Measurements from ENCODE around the gene TMC8.

TMC8 gene

DNA sequence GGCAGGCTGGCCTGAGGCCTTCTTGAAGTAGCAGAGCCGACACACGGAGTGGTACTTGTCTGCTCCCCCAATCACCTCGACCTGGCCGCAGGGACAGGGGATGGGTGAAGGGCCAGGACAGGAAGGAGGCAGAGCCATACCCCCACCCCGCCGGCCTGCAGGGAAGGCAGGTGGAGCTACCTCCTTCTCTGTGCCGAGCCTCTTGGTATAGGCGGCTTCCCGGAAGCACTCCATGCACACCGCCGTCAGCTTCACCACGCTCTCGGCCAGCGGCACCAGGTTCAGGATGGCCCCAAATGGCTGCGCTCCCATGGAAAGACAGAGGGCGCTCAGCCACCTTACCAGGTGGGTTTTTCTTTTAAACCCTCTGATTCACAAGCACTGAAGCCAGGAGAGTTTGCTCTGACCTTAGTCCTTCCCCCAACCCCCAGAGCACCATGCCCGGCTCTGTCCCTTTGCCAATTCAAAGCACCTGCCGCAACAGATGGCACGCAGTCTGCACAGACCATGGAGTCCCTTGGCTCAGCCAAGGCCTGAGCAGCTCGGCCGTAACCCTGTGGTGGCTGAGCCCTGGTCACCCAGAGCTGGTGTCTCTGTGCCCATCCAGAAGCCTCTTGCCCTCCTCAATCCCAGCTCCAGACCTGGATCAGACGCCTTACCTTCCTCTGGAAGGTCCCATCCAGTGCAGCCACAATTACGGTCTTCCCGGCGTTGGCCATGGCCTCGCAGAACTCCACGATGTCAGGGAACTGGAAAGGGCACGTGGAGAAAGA lies 44.5 kb downstream of the TMC8 start:
- DNase-seq (no peak), ATAC-seq (ENCODE audit: insufficient read depth, low read depth) (no peak)
- Histone ChIP-seq H2AFZ (ENCODE audit: low read depth, low read length) (no peak overlapping the region), H3K27ac (ENCODE audit: low read length) (no peak overlapping the region), H3K4me1 (ENCODE audit: insufficient read depth, low read length) (peaks cover 16% of the 10 kb centered on the region), H3K4me3 (ENCODE audit: low read depth in 1 of 2, low read length in 2 of 2) (no peak overlapping the region), H3K27me3 (ENCODE audit: insufficient read depth, low read length, poor library complexity) (no peaks in the 10 kb centered on the region), H3K79me2 (ENCODE audit: insufficient read depth, low read length) (0 out of 2 replicates have a peak, but pooled peaks cover 2% of the 10 kb centered on the region), H3K36me3 (ENCODE audit: insufficient read depth, low read length) (peaks cover 84% of the 10 kb centered on the region), H3K9me3 (ENCODE audit: insufficient read depth, low read length, severe bottlenecking) (no peaks in the 10 kb centered on the region), H4K20me1 (ENCODE audit: insufficient read depth, low read length) (peaks cover 41% of the 10 kb centered on the region), H3K9ac (ENCODE audit: low read depth, low read length) (no peak overlapping the region), H3K4me2 (ENCODE audit: insufficient read depth, low read length) (no peak overlapping the region)
- no peak for TF ChIP-seq EZH2 (IDR thresholded peaks at IDR 0.05; ENCODE audit: borderline replicate concordance, low read depth, low read length, severe bottlenecking)
- TF ChIP-seq, protein P1, sequence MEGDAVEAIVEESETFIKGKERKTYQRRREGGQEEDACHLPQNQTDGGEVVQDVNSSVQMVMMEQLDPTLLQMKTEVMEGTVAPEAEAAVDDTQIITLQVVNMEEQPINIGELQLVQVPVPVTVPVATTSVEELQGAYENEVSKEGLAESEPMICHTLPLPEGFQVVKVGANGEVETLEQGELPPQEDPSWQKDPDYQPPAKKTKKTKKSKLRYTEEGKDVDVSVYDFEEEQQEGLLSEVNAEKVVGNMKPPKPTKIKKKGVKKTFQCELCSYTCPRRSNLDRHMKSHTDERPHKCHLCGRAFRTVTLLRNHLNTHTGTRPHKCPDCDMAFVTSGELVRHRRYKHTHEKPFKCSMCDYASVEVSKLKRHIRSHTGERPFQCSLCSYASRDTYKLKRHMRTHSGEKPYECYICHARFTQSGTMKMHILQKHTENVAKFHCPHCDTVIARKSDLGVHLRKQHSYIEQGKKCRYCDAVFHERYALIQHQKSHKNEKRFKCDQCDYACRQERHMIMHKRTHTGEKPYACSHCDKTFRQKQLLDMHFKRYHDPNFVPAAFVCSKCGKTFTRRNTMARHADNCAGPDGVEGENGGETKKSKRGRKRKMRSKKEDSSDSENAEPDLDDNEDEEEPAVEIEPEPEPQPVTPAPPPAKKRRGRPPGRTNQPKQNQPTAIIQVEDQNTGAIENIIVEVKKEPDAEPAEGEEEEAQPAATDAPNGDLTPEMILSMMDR (IDR thresholded peaks at IDR 0.05; ENCODE audit: borderline replicate concordance, extremely low read depth, low read length, poor library complexity, severe bottlenecking): peak; percentile 31

DNA sequence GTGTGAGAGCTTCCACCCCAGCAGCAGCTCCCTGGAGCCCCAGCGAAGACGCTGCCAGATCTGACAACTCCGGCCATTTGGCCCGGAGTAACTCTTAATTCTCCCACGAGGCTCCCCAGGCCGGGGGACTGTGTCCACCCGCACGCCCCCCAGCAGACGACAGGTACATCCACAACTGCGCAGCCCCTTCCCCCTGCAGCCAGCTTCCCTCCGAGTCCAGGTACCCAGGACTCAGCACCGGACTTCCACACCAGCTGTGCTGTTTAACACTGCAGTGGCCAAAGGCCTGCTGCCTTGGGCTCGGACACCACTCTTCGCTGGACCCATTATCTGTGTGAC lies 45.0 kb downstream of the TMC8 start:
- Histone ChIP-seq H3K4me3 (ENCODE audit: low read depth in 1 of 2, low read length in 2 of 2) (no peak overlapping the region), H3K9me3 (ENCODE audit: insufficient read depth, low read length, severe bottlenecking) (no peaks in the 10 kb centered on the region), H3K27ac (ENCODE audit: low read length) (no peak overlapping the region), H3K9ac (ENCODE audit: low read depth, low read length) (no peak overlapping the region), H3K4me2 (ENCODE audit: insufficient read depth, low read length) (no peak overlapping the region), H3K27me3 (ENCODE audit: insufficient read depth, low read length, poor library complexity) (no peaks in the 10 kb centered on the region), H4K20me1 (ENCODE audit: insufficient read depth, low read length) (peaks cover 37% of the 10 kb centered on the region), H3K4me1 (ENCODE audit: insufficient read depth, low read length) (peaks cover 13% of the 10 kb centered on the region), H2AFZ (ENCODE audit: low read depth, low read length) (no peak overlapping the region), H3K79me2 (ENCODE audit: insufficient read depth, low read length) (0 out of 2 replicates have a peak, but pooled peaks cover 4% of the 10 kb centered on the region), H3K36me3 (ENCODE audit: insufficient read depth, low read length) (peaks cover 89% of the 10 kb centered on the region)
- no peak for DNase-seq
- no peak for ATAC-seq (ENCODE audit: insufficient read depth, low read depth)
- TF ChIP-seq, protein P1 (IDR thresholded peaks at IDR 0.05; ENCODE audit: borderline replicate concordance, extremely low read depth, low read length, poor library complexity, severe bottlenecking): no peak
- no peak for TF ChIP-seq EZH2 (IDR thresholded peaks at IDR 0.05; ENCODE audit: borderline replicate concordance, low read depth, low read length, severe bottlenecking)

DNA sequence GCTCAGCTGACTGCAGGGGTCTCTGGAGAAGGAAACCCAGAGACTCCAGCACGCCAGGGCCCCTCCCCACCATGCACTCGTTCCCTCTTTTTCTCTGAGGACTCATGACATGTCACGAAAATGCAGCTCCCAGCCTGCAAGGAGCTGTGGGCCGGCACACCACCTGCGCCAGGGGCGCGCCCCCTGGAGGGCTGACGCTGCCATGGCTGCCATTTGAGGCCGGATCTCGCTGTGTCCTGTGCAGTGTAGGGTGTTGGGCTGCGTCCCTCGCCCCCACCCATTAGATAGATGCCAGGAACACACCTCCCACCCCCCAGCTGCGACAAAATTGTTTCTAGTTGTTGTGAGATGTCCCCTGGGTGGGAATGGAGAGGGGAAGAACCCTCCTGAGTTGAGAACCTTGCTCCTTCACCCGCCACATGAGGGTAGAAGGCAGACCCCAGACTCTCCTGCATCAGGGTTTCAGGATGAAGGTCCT lies 46.0 kb downstream of the TMC8 start:
- peaks cover 6% of the 10 kb centered on the region; the same call in 1 of the 2 replicates for H3K79me2 ChIP-seq (ENCODE audit: insufficient read depth, low read length)
- H3K4me3 ChIP-seq (ENCODE audit: low read depth in 1 of 2, low read length in 2 of 2): no peak overlapping the region
- no peaks in the 10 kb centered on the region for H3K9me3 ChIP-seq (ENCODE audit: insufficient read depth, low read length, severe bottlenecking)
- TF ChIP-seq EZH2 (IDR thresholded peaks at IDR 0.05; ENCODE audit: borderline replicate concordance, low read depth, low read length, severe bottlenecking): no peak
- TF ChIP-seq, protein P1 (IDR thresholded peaks at IDR 0.05; ENCODE audit: borderline replicate concordance, extremely low read depth, low read length, poor library complexity, severe bottlenecking): peak; percentile 75
- ATAC-seq (ENCODE audit: insufficient read depth, low read depth): peak; percentile 57; the same call in 2 of the 3 replicates
- peaks cover 30% of the 10 kb centered on the region for H4K20me1 ChIP-seq (ENCODE audit: insufficient read depth, low read length)
- peaks cover 11% of the 10 kb centered on the region; the same call in 1 of the 2 replicates for H3K4me1 ChIP-seq (ENCODE audit: insufficient read depth, low read length)
- peaks cover 90% of the 10 kb centered on the region for H3K36me3 ChIP-seq (ENCODE audit: insufficient read depth, low read length)
- no peaks in the 10 kb centered on the region for H3K27me3 ChIP-seq (ENCODE audit: insufficient read depth, low read length, poor library complexity)
- no peak overlapping the region for H3K27ac ChIP-seq (ENCODE audit: low read length)
- no peak overlapping the region for H3K9ac ChIP-seq (ENCODE audit: low read depth, low read length)
- no peak overlapping the region for H3K4me2 ChIP-seq (ENCODE audit: insufficient read depth, low read length)
- peak; percentile 53 for DNase-seq
- H2AFZ ChIP-seq (ENCODE audit: low read depth, low read length): no peak overlapping the region

All from DND-41 (cell line).